ENCODE measurements around the gene SLCO2A1.

DNA sequence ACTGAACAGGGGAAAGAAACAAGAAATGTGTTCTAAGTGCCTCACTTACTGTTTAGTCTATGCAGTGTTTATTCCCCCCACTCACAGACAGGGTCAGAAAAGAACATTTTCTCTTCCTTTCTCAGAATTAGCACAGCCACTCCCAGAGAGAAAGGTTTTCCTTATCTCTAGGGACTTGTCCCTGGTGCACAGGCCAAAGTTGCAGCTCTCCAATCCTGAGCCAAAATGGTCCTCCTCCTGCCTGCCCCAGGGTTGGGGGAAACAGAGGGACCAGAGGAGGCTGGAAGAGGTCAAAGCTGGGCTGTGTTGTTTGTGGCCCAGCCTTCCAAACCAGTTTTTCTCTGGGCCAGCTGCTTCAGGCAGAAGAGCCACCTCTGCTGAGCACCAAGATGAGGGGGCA, 146.1 kb downstream of the SLCO2A1 start:
- TF ChIP-seq, protein P1, sequence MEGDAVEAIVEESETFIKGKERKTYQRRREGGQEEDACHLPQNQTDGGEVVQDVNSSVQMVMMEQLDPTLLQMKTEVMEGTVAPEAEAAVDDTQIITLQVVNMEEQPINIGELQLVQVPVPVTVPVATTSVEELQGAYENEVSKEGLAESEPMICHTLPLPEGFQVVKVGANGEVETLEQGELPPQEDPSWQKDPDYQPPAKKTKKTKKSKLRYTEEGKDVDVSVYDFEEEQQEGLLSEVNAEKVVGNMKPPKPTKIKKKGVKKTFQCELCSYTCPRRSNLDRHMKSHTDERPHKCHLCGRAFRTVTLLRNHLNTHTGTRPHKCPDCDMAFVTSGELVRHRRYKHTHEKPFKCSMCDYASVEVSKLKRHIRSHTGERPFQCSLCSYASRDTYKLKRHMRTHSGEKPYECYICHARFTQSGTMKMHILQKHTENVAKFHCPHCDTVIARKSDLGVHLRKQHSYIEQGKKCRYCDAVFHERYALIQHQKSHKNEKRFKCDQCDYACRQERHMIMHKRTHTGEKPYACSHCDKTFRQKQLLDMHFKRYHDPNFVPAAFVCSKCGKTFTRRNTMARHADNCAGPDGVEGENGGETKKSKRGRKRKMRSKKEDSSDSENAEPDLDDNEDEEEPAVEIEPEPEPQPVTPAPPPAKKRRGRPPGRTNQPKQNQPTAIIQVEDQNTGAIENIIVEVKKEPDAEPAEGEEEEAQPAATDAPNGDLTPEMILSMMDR (IDR thresholded peaks at IDR 0.05): no peak
- TF ChIP-seq POLR2AphosphoS5 (IDR thresholded peaks at IDR 0.05): no peak
- TF ChIP-seq EP300 (IDR thresholded peaks at IDR 0.05): no peak

All from gastroesophageal sphincter (tissue), 3 donors.